ENCODE results near the gene SERPINB3.
"Not testable (repeated sequence)": the region's sequence is repeated elsewhere in the genome, so short reads cannot be mapped to it uniquely, and the experiment has no call there.

The SERPINB3 gene

GRCh38 chr18:63646936-63647335 lies 14.8 kb downstream of the SERPINB3 start:
- DNase-seq (ENCODE audit: low read depth in 3 of 3), result no peak

GRCh38 chr18:63644694-63645093 lies 17.0 kb downstream of the SERPINB3 start:
- not testable (repeated sequence) for DNase-seq (ENCODE audit: low read depth in 3 of 3)

GRCh38 chr18:63644142-63644541 lies 17.6 kb downstream of the SERPINB3 start, which contains the start of gene SERPINB4:
SERPINB4 (minus strand) TSS chr18:63644256; CDS start chr18:63643577, 679 bp downstream.
- not testable (repeated sequence) for DNase-seq (ENCODE audit: low read depth in 3 of 3)

GRCh38 chr18:63642668-63643356 lies 18.9 kb downstream of the SERPINB3 start:
- DNase-seq (ENCODE audit: low read depth in 3 of 3), result not testable (repeated sequence)

- DNase-seq (ENCODE audit: low read depth in 3 of 3), result not testable (repeated sequence)
Observed at GRCh38 chr18:63641157-63641680, 20.5 kb downstream of the SERPINB3 start.

- no peak for DNase-seq (ENCODE audit: low read depth in 3 of 3)
Observed at GRCh38 chr18:63637703-63638102, 24.0 kb downstream of the SERPINB3 start.

GRCh38 chr18:63627819-63628218 lies 33.9 kb downstream of the SERPINB3 start:
- DNase-seq (ENCODE audit: low read depth in 3 of 3), result no peak

GRCh38 chr18:63626431-63626830 lies 35.3 kb downstream of the SERPINB3 start:
- DNase-seq (ENCODE audit: low read depth in 3 of 3), result no peak

GRCh38 chr18:63624863-63625262 lies 36.8 kb downstream of the SERPINB3 start:
- no peak for DNase-seq (ENCODE audit: low read depth in 3 of 3)

GRCh38 chr18:63619661-63620060 lies 42.0 kb downstream of the SERPINB3 start:
- no peak for DNase-seq (ENCODE audit: low read depth in 3 of 3)

- no peak for DNase-seq (ENCODE audit: low read depth in 3 of 3)
Observed at GRCh38 chr18:63617915-63618234, 43.8 kb downstream of the SERPINB3 start.

- DNase-seq (ENCODE audit: low read depth in 3 of 3), result no peak
Observed at GRCh38 chr18:63617049-63617914, 44.4 kb downstream of the SERPINB3 start.

- no peak for DNase-seq (ENCODE audit: low read depth in 3 of 3)
Observed at GRCh38 chr18:63613420-63613819, 48.3 kb downstream of the SERPINB3 start.

- no peak for DNase-seq (ENCODE audit: low read depth in 3 of 3)
Observed at GRCh38 chr18:63606526-63606925, 55.2 kb downstream of the SERPINB3 start.

Measured in stimulated activated CD4-positive, alpha-beta T cell treated with anti-CD3 and anti-CD28 coated beads, TNF-alpha, amount 100 ng/mL, for 24 hours (primary cell).